Keratinocyte (primary cell): ENCODE results near the gene ZNF547.

Experiments used
- EZH2 ChIP-seq: IDR thresholded peaks from one replicate; pipeline ENCODE4 v1.6.1; 2012; ENCODE audit warnings: inconsistent platforms, mild to moderate bottlenecking, low read length, moderate library complexity
- TF ChIP-seq, protein P1 (sequence below), 3 experiments: IDR thresholded peaks in 1 of 3; conservative IDR thresholded peaks in 1 of 3; optimal IDR thresholded peaks in 1 of 3; 2 replicates in 2 of 3; 3 replicates in 1 of 3; pipeline versions ENCODE3 to v1.5.1; 2011; ENCODE audit warnings: low read length in 3 of 3, mild to moderate bottlenecking in 3 of 3, moderate library complexity in 2 of 3, control low read depth in 1 of 3, inconsistent platforms in 1 of 3; ENCODE audit not compliant: insufficient read depth in 2 of 3; ENCODE audit errors: extremely low read depth in 1 of 3

DNA sequence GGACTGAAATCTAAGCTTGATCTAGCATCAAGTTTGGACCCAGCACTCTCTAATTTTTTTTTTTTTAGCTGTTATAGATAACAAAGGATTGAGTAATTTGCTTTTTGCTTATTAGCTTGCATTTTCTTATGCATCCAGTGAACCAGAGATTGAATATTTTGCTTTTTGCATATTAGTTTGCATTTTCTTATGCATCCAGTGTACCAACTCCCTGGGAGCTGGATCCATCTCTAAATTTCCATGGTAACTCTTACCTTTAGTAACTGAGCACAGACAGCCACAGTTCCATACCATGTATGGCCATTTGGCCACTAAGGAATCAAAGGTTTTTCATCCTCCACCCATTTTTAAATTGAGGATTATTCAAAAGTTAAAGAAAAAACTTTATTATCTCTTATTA is 17.6 kb downstream of the ZNF547 start:
- TF ChIP-seq, protein P1, sequence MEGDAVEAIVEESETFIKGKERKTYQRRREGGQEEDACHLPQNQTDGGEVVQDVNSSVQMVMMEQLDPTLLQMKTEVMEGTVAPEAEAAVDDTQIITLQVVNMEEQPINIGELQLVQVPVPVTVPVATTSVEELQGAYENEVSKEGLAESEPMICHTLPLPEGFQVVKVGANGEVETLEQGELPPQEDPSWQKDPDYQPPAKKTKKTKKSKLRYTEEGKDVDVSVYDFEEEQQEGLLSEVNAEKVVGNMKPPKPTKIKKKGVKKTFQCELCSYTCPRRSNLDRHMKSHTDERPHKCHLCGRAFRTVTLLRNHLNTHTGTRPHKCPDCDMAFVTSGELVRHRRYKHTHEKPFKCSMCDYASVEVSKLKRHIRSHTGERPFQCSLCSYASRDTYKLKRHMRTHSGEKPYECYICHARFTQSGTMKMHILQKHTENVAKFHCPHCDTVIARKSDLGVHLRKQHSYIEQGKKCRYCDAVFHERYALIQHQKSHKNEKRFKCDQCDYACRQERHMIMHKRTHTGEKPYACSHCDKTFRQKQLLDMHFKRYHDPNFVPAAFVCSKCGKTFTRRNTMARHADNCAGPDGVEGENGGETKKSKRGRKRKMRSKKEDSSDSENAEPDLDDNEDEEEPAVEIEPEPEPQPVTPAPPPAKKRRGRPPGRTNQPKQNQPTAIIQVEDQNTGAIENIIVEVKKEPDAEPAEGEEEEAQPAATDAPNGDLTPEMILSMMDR (optimal IDR thresholded peaks at IDR 0.05 in 1 of 3, IDR thresholded peaks at IDR 0.05 in 1 of 3, conservative IDR thresholded peaks at IDR 0.05 in 1 of 3; ENCODE audit: extremely low read depth in 1 of 3, insufficient read depth in 2 of 3, low read length in 3 of 3): no peak
- no peak for TF ChIP-seq EZH2
